Keratinocyte (primary cell): ENCODE results near the gene MREG.

ENCODE experiments used
- CTCF ChIP-seq, 3 experiments: IDR thresholded peaks in 1 of 3; conservative IDR thresholded peaks in 1 of 3; optimal IDR thresholded peaks in 1 of 3; 2 replicates in 2 of 3; 3 replicates in 1 of 3; pipeline versions ENCODE3 to v1.5.1; 2011; ENCODE audit warnings: low read length in 3 of 3, mild to moderate bottlenecking in 3 of 3, moderate library complexity in 2 of 3, control low read depth in 1 of 3, inconsistent platforms in 1 of 3; ENCODE audit not compliant: insufficient read depth in 2 of 3; ENCODE audit errors: extremely low read depth in 1 of 3
- EZH2 ChIP-seq: IDR thresholded peaks from one replicate; pipeline ENCODE4 v1.6.1; 2012; ENCODE audit warnings: inconsistent platforms, mild to moderate bottlenecking, low read length, moderate library complexity

- no peak for TF ChIP-seq CTCF (optimal IDR thresholded peaks at IDR 0.05 in 1 of 3, IDR thresholded peaks at IDR 0.05 in 1 of 3, conservative IDR thresholded peaks at IDR 0.05 in 1 of 3; ENCODE audit: extremely low read depth in 1 of 3, insufficient read depth in 2 of 3, low read length in 3 of 3)
- TF ChIP-seq EZH2, result no peak
Measured at GRCh38 chr2:215979620-215980019, 33.7 kb downstream of the MREG start.
